ENCODE data around the gene AMBP.
"Not testable (repeated sequence)": the region's sequence is repeated elsewhere in the genome, so short reads cannot be mapped to it uniquely, and the experiment has no call there.

GRCh38 chr9:114082763-114083412 lies 4.8 kb upstream of the AMBP start:
- not testable (repeated sequence) for TF ChIP-seq CTCF, EZH2phosphoT487 (IDR thresholded peaks at IDR 0.05; ENCODE audit: low read length)

All from MM.1S (cell line).